Body of pancreas (tissue), 4 donors: ENCODE data around the gene TULP4. TPM values are rescaled to one million over a fixed set of nuclear protein-coding genes. Genes with fewer than 3 reads are reported as not detected.

ENCODE experiments used
- ATAC-seq: fragments of 150-250 bp; one replicate; pipeline ENCODE4 v1.9.1; 2016
- DNase-seq, 4 donors: peaks; one replicate each; pipeline ENCODE4 v3.0.0-alpha.2; 2019
- H3K27ac ChIP-seq, 4 donors: fragments of 200-600 bp; sonication (generic); 1 replicate in 3 of 4; 2 replicates in 1 of 4; pipeline versions ENCODE4 v1.5.1 to v1.6.1; 2016 to 2019; ENCODE audit warnings: mild to moderate bottlenecking in 1 of 4, mixed read lengths in 1 of 4, moderate library complexity in 1 of 4
- H3K27me3 ChIP-seq, 2 donors: fragments of 200-600 bp; sonication (generic); one replicate each; pipeline ENCODE4 v1.6.0; 2016; ENCODE audit warnings: mild to moderate bottlenecking in 1 of 2
- H3K36me3 ChIP-seq, 2 donors: fragments of 200-600 bp; sonication (generic); replicated peaks in 1 of 2; 2 replicates each; pipeline ENCODE4 v1.5.1; 2016; ENCODE audit warnings: low read depth in 2 of 2; ENCODE audit not compliant: insufficient read depth in 1 of 2
- H3K4me1 ChIP-seq: fragments of 200-600 bp; sonication (generic); one replicate; pipeline ENCODE4 v1.6.0; 2016
- H3K4me3 ChIP-seq, 2 donors: fragments of 200-600 bp; sonication (generic); 1 replicate in 1 of 2; 2 replicates in 1 of 2; pipeline ENCODE4 v1.5.1; 2016 to 2019
- H3K9me3 ChIP-seq, 3 donors: fragments of 200-600 bp; sonication (generic); 1 replicate in 2 of 3; 2 replicates in 1 of 3; pipeline ENCODE4 v1.5.1; 2016
- CTCF ChIP-seq, 7 experiments: fragments of 450-650 bp in 4 of 7; fragments of 200-600 bp in 3 of 7; sonication (generic) in 3 of 7; IDR thresholded peaks; one replicate each; pipeline ENCODE4 v1.5.1; 2016 to 2019; ENCODE audit warnings: antibody characterized with exemption in 7 of 7
- POLR2A ChIP-seq, 3 donors: fragments of 450-650 bp; IDR thresholded peaks; one replicate each; pipeline ENCODE4 v1.6.1; 2016; ENCODE audit warnings: antibody characterized with exemption in 3 of 3, mild to moderate bottlenecking in 2 of 3
- WGBS, 2 donors: methylation state at CpG; one replicate each; pipeline ENCODE4 v1.1.5; 2017; 5-methylcytosine and 5-hydroxymethylcytosine counted together
- intact Hi-C: fragments of 100-400 bp; cut with DNase I; formaldehyde crosslinking; loops from one replicate; pipeline ENCODE4 v1.15.1; 2023
- total RNA-seq, 2 donors: library from RNA; depleted of rRNA; stranded (reverse); fragments of >200 nt; gene quantifications; one replicate each; pipeline ENCODE4 v1.1.0, GENCODE V29; 2016

The TULP4 gene
- total RNA-seq, 2 donors from 2014 or later: 81.2 to 92.3 TPM

- TF ChIP-seq CTCF (IDR thresholded peaks at IDR 0.05) (no peak), POLR2A (IDR thresholded peaks at IDR 0.05) (no peak)
- Histone ChIP-seq H3K4me1 (peaks cover 6% of the 10 kb centered on the region), H3K27me3 (no peaks in the 10 kb centered on the region), H3K9me3 (no peaks in the 10 kb centered on the region), H3K4me3 (no peak overlapping the region), H3K36me3 (no peaks in the 10 kb centered on the region), H3K27ac (no peak overlapping the region)
- no peak for ATAC-seq
- 91 to 94% methylated on average over 13 to 20 of the region's 26 CpGs for WGBS, 2 donors
- DNase-seq: no peak
- intact Hi-C loops: no loop called here
Measured at GRCh38 chr6:158501360-158502262, 189.3 kb downstream of the TULP4 start.

- Histone ChIP-seq H3K9me3 (no peaks in the 10 kb centered on the region), H3K27me3 (no peaks in the 10 kb centered on the region), H3K27ac (no peak overlapping the region), H3K4me3 (no peak overlapping the region), H3K36me3 (no peaks in the 10 kb centered on the region), H3K4me1 (no peaks in the 10 kb centered on the region)
- intact Hi-C loops: no loop called here
- TF ChIP-seq POLR2A (IDR thresholded peaks at IDR 0.05) (no peak), CTCF (IDR thresholded peaks at IDR 0.05) (no peak)
- ATAC-seq (no peak), DNase-seq (no peak)
- WGBS, 2 donors: 94 to 95% methylated on average over 9 to 37 of the region's 43 CpGs
Measured at GRCh38 chr6:158502263-158502950, 190.1 kb downstream of the TULP4 start.

- Histone ChIP-seq H3K36me3 (no peaks in the 10 kb centered on the region), H3K4me3 (no peak overlapping the region), H3K9me3 (no peaks in the 10 kb centered on the region), H3K4me1 (no peaks in the 10 kb centered on the region), H3K27me3 (no peaks in the 10 kb centered on the region), H3K27ac (no peak overlapping the region)
- TF ChIP-seq CTCF (IDR thresholded peaks at IDR 0.05): no peak
- no peak for TF ChIP-seq POLR2A (IDR thresholded peaks at IDR 0.05)
- intact Hi-C loops: no loop called here
- 93 to 98% methylated on average over 3 to 7 of the region's 7 CpGs for WGBS, 2 donors
- no peak for ATAC-seq
- DNase-seq: no peak
Measured at GRCh38 chr6:158503222-158503621, 191.0 kb downstream of the TULP4 start.

GRCh38 chr6:158503846-158504245 lies 191.6 kb downstream of the TULP4 start:
- WGBS, 2 donors: 93 to 95% methylated on average over 25 of the region's 25 CpGs
- DNase-seq (no peak), ATAC-seq (no peak)
- H3K27me3 ChIP-seq: no peaks in the 10 kb centered on the region
- TF ChIP-seq POLR2A (IDR thresholded peaks at IDR 0.05) (no peak), CTCF (IDR thresholded peaks at IDR 0.05) (no peak)
- no peaks in the 10 kb centered on the region for H3K9me3 ChIP-seq
- H3K27ac ChIP-seq: no peak overlapping the region
- intact Hi-C loops: no loop called here
- H3K4me1 ChIP-seq: no peaks in the 10 kb centered on the region
- H3K4me3 ChIP-seq: no peak overlapping the region
- H3K36me3 ChIP-seq: no peaks in the 10 kb centered on the region
